Hepatocyte (in vitro differentiated cells): Measurements from ENCODE around the gene PIM3. TPM values are rescaled to one million over a fixed set of nuclear protein-coding genes. Genes with fewer than 3 reads are reported as not detected.

Experiments
- DNase-seq: peaks from one replicate; pipeline ENCODE4 v3.0.0-alpha.2; 2016; ENCODE audit warnings: low spot score
- H2AFZ ChIP-seq: fragments of 200-600 bp; sonication (generic); 2 replicates; pipeline ENCODE4 v1.6.0; 2016; ENCODE audit warnings: antibody characterized with exemption, mild to moderate bottlenecking
- H3K27ac ChIP-seq: fragments of 200-600 bp; sonication (generic); 2 replicates; pipeline ENCODE4 v1.5.1; 2016; ENCODE audit warnings: mild to moderate bottlenecking
- H3K27me3 ChIP-seq: fragments of 200-600 bp; sonication (generic); 2 replicates; pipeline ENCODE4 v1.6.1; 2016
- H3K36me3 ChIP-seq: fragments of 200-600 bp; sonication (generic); replicated peaks from 2 replicates; pipeline ENCODE4 v1.5.1; 2016; ENCODE audit warnings: low read depth; ENCODE audit not compliant: insufficient read depth
- H3K4me1 ChIP-seq: fragments of 200-600 bp; sonication (generic); 2 replicates; pipeline ENCODE4 v1.5.1; 2016; ENCODE audit warnings: mild to moderate bottlenecking, moderate library complexity; ENCODE audit not compliant: insufficient read depth
- H3K4me2 ChIP-seq: fragments of 200-600 bp; sonication (generic); 2 replicates; pipeline ENCODE4 v1.6.0; 2016
- H3K4me3 ChIP-seq: fragments of 200-600 bp; sonication (generic); 2 replicates; pipeline ENCODE4 v1.5.1; 2016; ENCODE audit warnings: mild to moderate bottlenecking
- H3K79me2 ChIP-seq: fragments of 200-600 bp; sonication (generic); 2 replicates; pipeline ENCODE4 v1.6.0; 2017; ENCODE audit warnings: mild to moderate bottlenecking
- H3K9me2 ChIP-seq: fragments of 200-600 bp; sonication (generic); replicated peaks from 2 replicates; pipeline ENCODE4 v1.6.0; 2017; ENCODE audit warnings: mild to moderate bottlenecking; ENCODE audit not compliant: insufficient read depth
- H3K9me3 ChIP-seq: fragments of 200-600 bp; sonication (generic); 2 replicates; pipeline ENCODE4 v1.5.1; 2016; ENCODE audit warnings: low read depth, mild to moderate bottlenecking
- H4K20me1 ChIP-seq: fragments of 200-600 bp; sonication (generic); 2 replicates; pipeline ENCODE4 v1.6.0; 2016; ENCODE audit warnings: mild to moderate bottlenecking; ENCODE audit not compliant: insufficient read depth, poor library complexity, severe bottlenecking
- CTCF ChIP-seq: fragments of 200-600 bp; sonication (generic); IDR thresholded peaks from 2 replicates; pipeline ENCODE4 v1.5.1; 2016; ENCODE audit warnings: antibody characterized with exemption, mild to moderate bottlenecking; ENCODE audit not compliant: poor library complexity
- EZH2 ChIP-seq: fragments of 200-600 bp; sonication (generic); IDR thresholded peaks from 2 replicates; pipeline ENCODE4 v1.6.1; 2016; ENCODE audit warnings: antibody characterized with exemption, mild to moderate bottlenecking, borderline replicate concordance
- EZH2phosphoT487 ChIP-seq: fragments of 200-600 bp; sonication (generic); IDR thresholded peaks from one replicate; pipeline ENCODE4 v1.6.1; 2018; ENCODE audit warnings: antibody characterized with exemption, mild to moderate bottlenecking, low read depth, moderate library complexity; ENCODE audit not compliant: unreplicated experiment, severe bottlenecking
- WGBS: methylation state at CpG from one replicate; pipeline ENCODE4 v1.1.6; 2016; ENCODE audit warnings: low lambda C conversion rate; ENCODE audit errors: missing lambda C conversion rate; 5-methylcytosine and 5-hydroxymethylcytosine counted together
- polyA plus RNA-seq: library from polyadenylated mRNA; unstranded; fragments of >200 nt; fragmentation: Nextera tagmentation; extraction: Ambion mirVana; gene quantifications from 2 replicates; pipeline ENCODE4 v1.2.1, GENCODE V29; 2016
- total RNA-seq: library from RNA; depleted of rRNA; stranded (reverse); fragments of >200 nt; gene quantifications from 2 replicates; pipeline ENCODE4 v1.2.3, GENCODE V29; 2014

PIM3 gene
- total and polyA plus RNA-seq, 2 experiments from 2014 or later, result 81.1 to 138 TPM

- H3K4me1 ChIP-seq, result peaks cover 77% of the 10 kb centered on the region
- no peak overlapping the region for H2AFZ ChIP-seq
- peak overlapping the region; percentile 59 for H3K4me2 ChIP-seq
- no peaks in the 10 kb centered on the region for H3K27me3 ChIP-seq
- TF ChIP-seq EZH2, result no peak
- no peak for TF ChIP-seq CTCF
- TF ChIP-seq EZH2phosphoT487, result no peak
- no peaks in the 10 kb centered on the region for H3K9me3 ChIP-seq
- H3K27ac ChIP-seq, result peak overlapping the region; percentile 100
- H3K79me2 ChIP-seq, result no peaks in the 10 kb centered on the region
- no peaks in the 10 kb centered on the region for H3K36me3 ChIP-seq
- H3K9me2 ChIP-seq, result no peaks in the 10 kb centered on the region
- 73% methylated on average over 17 of the region's 28 CpGs for WGBS
- DNase-seq, result peak; percentile 88
- no peak overlapping the region for H3K4me3 ChIP-seq
- H4K20me1 ChIP-seq, result no peaks in the 10 kb centered on the region
These were observed 9.4 kb upstream of the PIM3 start for GRCh38 chr22:49951000-49951677.

- no peaks in the 10 kb centered on the region for H3K36me3 ChIP-seq
- DNase-seq, result no peak
- 44% methylated on average over 2 of the region's 4 CpGs for WGBS
These were observed 8.9 kb upstream of the PIM3 start for GRCh38 chr22:49951678-49951985.

GRCh38 chr22:49951986-49952896, 8.3 kb upstream of the PIM3 start:
- no peak for TF ChIP-seq EZH2
- TF ChIP-seq EZH2phosphoT487, result no peak
- no peak for TF ChIP-seq CTCF
- Histone ChIP-seq H3K79me2 (no peaks in the 10 kb centered on the region), H3K4me3 (no peak overlapping the region), H3K9me3 (no peaks in the 10 kb centered on the region), H3K4me1 (peaks cover 67% of the 10 kb centered on the region), H2AFZ (no peak overlapping the region), H3K9me2 (no peaks in the 10 kb centered on the region), H3K36me3 (no peaks in the 10 kb centered on the region), H3K27ac (peak overlapping the region; percentile 100), H4K20me1 (no peaks in the 10 kb centered on the region), H3K4me2 (peak overlapping the region; percentile 59), H3K27me3 (no peaks in the 10 kb centered on the region)
- peak; percentile 83 for DNase-seq
- WGBS, result 48% methylated on average over 23 of the region's 24 CpGs

More at GRCh38 chr22:49951678-49951985, 8.9 kb upstream of the PIM3 start:
- Histone ChIP-seq H3K4me1 (peaks cover 73% of the 10 kb centered on the region), H3K79me2 (no peaks in the 10 kb centered on the region), H4K20me1 (no peaks in the 10 kb centered on the region), H3K4me2 (peak overlapping the region; percentile 59), H3K9me3 (no peaks in the 10 kb centered on the region), H3K9me2 (no peaks in the 10 kb centered on the region), H2AFZ (no peak overlapping the region), H3K27me3 (no peaks in the 10 kb centered on the region), H3K27ac (peak overlapping the region; percentile 100), H3K4me3 (no peak overlapping the region)
- TF ChIP-seq EZH2phosphoT487 (no peak), EZH2 (no peak), CTCF (no peak)
